ENCODE data around the gene ADGRF4.
"Not testable (repeated sequence)": the region's sequence is repeated elsewhere in the genome, so short reads cannot be mapped to it uniquely, and the experiment has no call there.

ADGRF4 gene

DNA sequence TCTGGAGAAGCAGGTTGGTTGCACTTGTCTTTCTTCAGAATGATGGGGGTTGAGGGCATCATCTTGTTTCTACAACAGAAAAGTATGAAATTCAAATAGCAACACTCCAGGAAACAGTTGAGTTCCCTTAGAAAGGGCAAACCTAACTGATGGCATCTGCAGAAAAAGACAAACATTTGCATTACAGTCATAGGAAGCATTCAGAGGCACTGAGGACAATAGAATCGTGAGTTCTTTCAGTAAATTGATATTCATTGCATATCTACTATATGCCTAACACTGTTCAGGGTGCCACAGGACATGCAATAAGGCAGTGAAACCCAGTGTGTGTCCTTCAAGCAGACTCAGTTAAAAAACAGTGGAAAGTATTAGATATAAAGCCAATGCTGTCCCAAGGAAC, 42.3 kb downstream of the ADGRF4 start:
- no peak for DNase-seq

DNA sequence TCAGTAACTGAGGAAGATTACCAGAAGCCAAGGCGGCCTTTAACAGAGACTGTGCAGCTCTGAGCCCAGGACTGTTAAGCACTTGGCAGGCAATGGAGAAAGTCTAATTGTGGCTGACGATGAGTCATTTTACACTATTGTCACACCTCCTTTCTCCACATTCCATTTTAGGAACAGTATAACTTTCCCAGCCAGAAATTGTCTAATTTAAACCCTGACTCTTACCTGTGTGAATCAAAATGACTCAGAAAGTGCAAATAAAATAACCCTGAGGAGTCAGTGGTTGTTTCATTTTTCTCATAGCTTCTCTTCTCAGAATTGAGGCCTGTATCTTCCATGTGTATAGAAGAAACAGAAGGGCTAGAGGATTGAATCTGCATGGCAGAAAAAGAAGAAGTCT, 43.4 kb downstream of the ADGRF4 start:
- DNase-seq: no peak

DNA sequence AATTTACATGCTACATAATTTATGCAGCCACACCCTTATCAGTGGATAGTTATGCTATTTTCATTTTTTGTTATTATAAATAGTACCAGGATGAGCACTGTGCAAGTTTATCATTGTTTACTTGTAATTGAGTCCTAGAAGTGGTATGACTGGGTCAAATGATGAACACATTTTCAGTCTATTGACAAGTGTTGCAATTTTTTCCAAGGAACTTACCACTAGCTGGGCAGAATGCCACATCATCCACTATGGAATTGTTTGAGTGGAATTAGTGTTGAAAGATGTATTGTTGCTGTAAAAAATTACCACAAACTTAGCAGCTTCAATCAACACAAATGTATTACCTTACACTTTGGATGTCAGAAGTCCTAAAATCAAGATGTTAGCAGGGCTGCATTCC, 45.4 kb downstream of the ADGRF4 start:
- no peak for DNase-seq

DNA sequence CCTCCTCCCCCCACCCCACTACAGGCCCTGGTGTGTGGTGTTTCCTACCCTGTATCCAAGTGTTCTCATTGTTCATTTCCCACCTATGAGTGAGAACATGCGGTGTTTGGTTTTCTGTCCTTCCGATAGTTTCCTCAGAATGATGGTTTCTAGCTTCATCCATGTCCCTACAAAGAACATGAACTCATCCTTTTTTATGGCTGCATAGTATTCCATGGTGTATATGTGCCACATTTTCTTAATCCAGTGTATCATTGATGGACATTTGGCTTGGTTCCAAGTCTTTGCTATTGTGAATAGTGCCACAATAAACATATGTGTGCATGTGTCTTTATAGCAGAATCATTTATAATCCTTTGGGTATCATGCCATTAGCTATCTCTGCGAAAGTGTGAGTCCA, 46.9 kb downstream of the ADGRF4 start:
- not testable (repeated sequence) for DNase-seq

DNA sequence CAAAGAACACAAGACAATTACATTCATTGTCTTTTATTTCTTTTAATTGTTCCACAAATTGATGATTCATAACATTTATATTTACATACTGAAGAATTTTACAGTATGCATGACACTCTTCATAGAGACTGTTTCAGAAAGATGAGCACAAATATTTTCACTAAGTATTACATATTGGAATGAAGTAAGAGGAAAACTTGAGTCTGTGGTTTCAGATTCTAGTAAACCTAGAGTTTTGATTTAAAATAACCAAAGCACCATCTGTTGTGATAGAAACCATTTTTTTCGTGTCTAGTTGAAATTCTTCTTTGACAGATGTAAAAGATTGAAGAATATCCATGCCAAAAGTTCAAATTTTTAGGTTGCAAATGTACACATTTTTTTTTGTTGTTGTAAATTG, 51.4 kb downstream of the ADGRF4 start:
- no peak for DNase-seq

DNA sequence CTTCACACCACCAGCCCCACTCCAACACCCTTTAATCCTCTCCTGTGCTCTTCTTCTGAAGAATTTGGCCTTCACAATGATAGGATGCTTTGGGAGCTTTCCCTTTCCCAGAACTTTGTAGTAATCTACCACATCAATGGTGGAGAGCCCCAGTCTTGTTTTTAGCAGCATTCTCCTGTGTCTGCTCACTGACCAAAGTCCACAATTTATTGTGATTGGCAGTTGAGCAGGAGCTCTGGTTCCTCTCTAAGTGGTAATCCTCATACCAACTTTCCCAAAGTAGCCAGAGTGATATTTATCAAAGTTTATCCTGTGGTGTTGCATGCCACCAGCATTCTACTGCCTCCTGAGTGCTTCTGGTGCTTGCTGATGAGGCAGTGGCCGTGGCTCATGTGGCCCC, 54.4 kb downstream of the ADGRF4 start:
- no peak for DNase-seq

DNA sequence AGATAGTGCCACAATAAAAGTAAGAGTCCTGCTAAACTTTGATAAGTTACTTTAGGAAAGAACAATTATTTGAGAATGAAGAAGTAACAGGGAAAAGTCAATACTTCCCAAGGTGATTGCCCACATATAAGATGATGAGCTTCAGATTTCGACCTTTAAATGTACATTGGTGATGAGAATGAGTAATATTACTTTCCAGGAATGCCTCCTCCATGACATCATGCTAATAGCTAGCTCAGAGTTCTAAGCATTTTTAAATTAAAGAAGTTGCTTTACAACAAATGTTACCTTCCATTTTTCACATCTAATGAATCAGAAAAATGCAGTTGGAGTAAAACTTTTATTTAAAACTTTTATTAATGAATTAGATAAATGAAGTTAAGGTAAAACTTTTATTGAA, 61.0 kb downstream of the ADGRF4 start:
- no peak for DNase-seq

DNA sequence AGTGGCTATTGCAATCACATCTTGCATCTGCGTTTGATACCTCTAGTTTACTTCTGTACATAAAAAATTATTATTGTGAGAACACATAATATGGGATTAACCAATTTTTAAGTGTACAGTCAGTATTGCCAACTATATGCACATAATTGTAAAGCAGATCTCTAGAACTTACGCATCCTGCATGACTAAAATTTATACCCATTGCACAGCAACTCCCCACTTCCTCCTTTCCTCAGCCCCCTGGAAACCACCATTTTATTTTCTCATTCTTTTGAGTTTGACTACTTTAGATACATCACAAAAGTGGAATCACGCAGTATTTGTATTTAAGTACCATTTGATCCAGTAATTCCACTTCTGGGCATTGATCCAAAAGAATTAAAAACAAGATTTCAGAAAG, 64.1 kb downstream of the ADGRF4 start:
- DNase-seq: no peak

DNA sequence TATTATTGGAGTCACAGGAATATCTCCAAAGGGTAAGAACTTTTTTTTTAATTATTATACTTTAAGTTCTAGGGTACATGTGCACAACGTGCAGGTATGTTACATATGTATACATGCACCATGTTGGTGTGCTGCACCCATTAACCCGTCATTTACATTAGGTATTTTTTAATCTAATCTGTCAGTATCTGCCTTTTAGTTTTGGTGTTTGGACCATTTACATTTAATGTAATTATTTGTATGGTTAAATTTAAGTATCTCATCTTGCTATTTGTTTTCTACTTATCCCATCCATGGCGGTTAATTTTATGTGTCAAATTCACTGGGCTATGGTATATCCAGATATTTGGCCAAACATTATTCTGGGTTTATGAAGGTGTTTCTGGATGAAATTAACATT, 68.1 kb downstream of the ADGRF4 start:
- no peak for DNase-seq

DNA sequence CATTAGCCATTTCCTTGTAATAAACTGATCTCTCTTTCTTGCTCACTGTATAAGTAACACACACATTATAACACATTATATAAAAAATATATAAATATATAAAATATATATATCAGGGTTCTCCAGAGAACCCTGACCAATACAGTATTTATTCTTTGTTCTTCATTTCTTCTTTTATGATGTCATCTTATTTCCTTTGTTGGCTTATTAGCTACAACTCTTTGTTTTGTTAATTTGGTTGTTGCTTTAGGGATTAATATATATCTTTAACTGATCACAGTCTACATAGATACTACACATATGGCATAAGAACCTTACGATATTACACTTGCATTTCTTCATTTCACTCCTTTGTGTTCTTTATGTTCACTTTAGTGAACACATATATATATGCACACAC, 68.7 kb downstream of the ADGRF4 start:
- no peak for DNase-seq

DNA sequence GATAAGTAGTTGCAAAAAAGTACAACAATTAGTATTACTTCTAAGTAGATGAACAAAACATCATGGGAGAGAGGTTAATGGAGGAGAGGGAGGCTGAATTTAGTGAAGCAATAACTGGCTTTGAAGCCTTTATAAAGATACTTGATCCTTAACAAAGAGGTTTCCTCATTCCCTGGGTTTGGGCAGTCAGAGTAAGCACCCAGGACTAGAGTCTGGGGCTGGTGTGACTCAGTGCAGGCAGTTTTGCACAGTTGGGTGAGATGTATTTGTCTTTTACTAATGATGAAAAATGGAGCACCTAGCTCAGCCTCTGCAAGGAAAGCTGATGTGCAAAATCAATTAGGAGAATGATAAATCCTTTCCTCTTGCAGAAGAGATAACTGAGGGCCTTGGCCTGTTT, 71.6 kb downstream of the ADGRF4 start:
- no peak for DNase-seq

Measured in RPMI8226 (cell line).